Stimulated activated CD4-positive, alpha-beta T cell treated with anti-CD3 and anti-CD28 coated beads, Interleukin-4, amount 100 ng/mL, for 48 hours (primary cell): ENCODE data around the gene KCNG2.

Source experiments
- DNase-seq, 2 donors: peaks; one replicate each; pipeline ENCODE4 v3.0.0-alpha.2; 2020; ENCODE audit warnings: low read depth in 2 of 2

Gene KCNG2

DNA sequence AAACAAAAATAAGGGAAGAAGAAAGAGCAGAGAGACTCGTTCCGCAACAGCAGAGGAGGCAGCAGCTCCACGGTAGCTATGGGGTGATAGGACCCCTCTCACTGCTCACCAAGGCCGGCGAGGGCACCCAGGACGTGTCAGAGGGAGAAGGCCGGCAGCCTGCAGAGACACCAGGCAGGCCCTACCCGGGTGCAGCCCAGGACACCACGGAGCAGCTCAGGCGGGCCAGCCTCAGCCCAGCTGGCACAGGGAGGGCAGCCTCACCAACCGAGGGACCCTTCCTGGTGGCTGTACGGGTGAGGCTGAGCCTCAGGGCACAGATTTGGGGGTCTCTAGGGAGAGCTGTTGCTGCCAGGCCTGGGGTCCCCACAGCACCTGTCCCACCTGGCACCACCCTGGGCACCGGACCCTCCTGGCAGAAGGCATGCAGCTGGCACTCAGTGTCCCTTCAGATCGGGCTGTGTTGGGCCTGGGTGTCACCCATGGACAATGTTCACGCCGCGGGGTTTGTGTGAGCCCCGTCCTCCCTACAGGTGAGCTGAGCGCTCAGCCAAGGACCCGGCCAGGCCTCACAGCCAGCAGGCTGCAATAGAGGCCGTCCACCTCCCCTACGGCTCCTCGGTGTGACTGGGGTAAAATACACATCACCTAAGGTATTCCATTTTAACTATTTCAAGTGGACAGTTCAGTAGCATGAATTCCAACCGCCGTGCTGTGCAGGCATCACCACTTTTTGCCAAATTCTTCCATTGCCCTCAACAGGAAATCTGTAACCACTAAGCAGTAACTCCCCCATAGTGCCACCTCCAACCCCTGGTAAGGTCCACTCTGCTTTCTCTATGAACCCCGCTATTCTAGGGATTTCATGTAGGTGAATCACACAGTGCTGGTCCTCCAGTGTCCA is 21.6 kb downstream of the KCNG2 start:
- no peak for DNase-seq

DNA sequence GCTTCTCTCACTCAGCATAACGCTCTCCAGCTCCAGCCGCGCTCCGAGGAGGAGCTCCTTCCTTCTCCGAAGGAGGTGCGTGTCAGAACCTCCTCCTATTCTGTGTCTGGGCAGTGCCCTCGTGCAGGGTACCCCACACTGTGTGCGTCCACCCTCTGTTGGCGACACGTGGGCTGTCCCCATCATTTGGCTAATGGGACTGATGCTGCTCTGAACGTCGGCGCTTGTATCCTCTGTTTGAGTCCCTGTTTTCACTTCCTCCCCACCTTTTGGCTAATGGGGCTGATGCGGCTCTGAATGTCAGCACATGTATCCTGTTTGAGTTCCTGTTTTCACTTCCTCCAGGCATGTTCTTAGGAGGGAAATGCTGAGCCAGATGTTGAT is 22.2 kb downstream of the KCNG2 start:
- DNase-seq = no peak

DNA sequence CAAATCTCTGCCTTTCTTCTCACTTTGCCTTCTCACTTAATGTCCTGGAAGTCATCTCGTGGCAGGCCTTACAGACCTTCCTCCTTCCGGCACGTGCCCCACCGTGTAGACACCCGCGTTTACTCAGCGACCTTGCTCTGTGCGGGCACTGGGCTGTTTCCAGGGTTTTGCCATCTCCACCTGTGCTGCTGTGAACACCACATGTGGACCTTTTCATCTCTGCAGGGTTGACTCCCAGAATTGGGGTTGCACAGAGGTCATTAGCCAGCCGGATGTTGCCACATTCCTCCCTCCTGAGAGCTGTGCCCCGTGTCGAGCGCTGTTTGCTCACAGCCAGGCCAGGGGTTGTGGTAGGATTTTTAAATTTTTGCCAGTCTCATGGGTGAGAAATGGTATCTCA is 25.4 kb downstream of the KCNG2 start:
- DNase-seq = no peak

DNA sequence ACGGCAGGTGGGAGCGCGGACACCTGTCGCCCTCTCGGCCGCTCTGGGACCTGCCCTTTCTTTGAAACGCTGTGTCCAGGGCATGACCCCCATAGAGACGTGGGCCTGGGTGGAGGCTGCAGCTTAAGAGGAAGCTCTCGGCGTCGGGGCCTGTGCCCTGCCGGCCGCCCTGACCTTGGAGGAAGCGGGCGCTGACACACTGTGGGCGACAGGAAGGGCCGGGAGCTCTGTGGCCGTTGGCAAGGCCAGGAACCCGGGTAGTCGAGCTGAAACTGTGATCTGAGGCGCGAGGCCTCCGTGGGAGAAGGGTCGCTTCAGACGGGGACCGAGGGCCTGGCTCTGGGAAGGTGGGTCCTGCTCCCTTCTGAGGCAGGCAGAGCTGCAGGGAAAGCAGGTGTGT is 28.2 kb downstream of the KCNG2 start:
- DNase-seq = no peak

DNA sequence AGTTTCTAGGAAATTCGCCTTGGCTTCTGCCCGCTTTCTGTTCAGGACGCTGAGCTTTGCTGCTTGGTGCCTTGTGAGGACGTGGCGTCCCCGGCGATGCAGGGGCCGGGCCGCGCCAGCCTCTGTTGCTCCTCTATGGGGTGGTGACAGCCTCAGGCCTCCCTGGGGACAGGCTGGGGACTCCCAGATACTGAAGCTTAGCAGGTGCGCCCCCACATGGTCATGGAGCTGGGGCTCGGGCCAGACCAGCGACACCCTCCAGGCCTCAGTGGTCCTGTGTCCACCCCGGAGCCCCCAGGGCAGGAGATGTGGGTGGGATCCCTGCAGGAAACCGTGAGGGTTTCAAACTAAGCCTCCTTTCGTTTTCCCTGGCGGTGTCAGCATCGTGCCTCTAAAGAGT is 29.2 kb downstream of the KCNG2 start:
- DNase-seq = no peak

DNA sequence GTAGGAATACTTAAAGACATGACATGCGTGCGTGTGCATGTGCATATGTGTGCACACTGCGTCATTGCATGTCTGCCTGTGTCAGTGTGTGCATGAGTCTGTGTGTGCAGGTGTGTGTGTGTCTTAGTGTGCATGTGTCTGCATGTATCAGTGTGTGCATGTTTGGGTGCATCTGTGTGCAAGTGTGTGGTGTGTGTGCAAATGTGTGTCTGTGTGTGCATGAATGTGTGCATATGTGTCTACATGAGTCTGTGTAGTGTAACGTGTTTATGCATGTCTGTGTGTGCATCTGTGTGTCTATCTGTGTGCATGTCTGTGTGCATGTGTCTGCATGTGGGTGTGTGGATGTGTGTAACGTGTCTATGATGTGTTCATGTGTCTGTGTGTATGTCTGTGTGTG is 30.5 kb downstream of the KCNG2 start:
- DNase-seq = no peak

DNA sequence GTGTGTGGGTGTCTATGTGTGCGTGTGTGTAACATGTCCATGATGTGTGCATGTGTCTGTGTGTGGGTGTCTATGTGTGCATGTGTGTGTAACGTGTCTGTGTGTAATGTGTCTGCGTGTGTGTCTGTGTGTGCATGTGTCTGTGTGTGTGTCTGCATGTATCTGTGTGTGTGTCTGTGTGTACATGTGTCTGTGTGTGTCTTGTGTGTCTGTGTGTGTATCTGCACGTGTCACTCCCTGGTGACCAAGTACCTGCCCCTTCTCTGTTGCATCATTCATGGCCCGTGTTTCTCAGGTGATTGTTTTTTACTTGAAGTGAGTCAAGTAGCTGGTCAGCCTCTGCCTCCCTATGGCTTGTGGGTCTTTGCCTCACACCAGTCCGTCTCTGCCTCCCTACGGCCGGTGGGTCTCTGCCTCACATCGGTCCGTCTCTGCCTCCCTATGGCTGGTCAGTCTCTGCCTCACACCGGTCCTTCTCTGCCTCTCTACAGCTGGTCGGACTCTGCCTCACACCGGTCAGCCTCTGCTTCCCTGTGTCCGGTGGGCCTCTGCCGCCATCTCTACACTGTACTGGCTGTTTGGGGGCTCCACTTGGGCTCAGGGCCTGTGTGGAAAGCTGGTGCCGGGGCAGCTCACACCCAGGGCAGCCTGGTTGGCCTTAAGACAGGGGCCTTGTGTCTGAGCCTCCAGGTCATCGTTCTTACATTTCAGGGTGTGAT is 31.6 kb downstream of the KCNG2 start:
- no peak for DNase-seq

DNA sequence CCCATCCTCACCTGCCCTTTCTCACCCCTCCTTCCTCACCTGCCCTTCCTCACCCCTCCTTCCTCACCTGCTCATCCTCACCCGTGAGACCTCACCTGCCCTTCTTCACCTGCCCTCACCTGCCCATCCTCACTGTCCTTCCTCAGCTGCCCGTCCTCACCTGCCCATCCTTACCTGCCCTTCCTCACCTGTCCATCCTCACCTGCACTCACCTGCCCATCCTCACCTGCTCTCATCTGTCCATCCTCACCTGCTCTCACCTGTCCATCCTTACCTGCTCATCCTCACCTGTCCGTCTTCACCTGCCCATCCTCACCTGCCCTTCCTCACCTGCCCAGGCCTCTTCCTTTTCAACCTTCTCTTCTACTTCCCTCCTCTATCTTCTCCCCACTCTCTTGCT is 34.4 kb downstream of the KCNG2 start:
- no peak for DNase-seq

DNA sequence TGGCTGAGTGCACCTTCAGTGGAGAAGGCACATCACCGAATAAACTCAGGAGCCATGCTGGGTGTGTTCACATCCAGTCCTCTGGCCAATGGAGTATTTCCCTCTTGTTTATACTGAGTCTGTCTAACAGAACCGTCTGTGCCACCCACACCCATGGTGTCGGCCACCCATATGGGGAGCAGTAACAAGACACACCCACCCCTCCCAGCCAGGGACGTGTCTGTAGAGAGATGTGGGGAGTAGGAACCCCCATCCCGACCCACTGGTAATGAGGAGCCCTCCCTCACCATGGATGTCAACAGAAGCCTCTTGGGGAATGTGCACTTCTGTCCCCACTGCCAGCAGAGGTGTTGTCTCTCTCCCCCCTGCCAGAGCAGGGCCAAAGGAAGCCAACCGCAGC is 37.1 kb downstream of the KCNG2 start:
- DNase-seq = no peak

DNA sequence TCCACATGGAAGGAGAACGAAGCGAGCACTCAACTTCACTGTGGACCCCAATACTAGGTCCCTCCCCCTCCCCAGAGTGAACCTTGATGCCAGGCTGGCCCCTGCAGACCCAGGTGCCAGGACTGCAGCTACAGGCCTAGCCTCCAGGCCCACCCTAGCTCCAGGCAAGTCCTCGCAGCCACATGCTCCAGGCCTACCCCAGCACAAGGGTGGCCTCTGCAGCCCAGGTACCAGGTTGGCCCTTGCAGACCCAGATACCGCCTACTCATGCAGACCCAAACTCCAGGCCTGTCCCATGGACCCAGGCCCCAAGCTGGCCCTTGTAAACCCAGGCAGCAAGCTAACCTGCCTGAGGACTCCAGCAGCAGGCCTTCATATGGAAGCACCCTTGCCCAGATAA is 44.2 kb downstream of the KCNG2 start:
- no peak for DNase-seq

DNA sequence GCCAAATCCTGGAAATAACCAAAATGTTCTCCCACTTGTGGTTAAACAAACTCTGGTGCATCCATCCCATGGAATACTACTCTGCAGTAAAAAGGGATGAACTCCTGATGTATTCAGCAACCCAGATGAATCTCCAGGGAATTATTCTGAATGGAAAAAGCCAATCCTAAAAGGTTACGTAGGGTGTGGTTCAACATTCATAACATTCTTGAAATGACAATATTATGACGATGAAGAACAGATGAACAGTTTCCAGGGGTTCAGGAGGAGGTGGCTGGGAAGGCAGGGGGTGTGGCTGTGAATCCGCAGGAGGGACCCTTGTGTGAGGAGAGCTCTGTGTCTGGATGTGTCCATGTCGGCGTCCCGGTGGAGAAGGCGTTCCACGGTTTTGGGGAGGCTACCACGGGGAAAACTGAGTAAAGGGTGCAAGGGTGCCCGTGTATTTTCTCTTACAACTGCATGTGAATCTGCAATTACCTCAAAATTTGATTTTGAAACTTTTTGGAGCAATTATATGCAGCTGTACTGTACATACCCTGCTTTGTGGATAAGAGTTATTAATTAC is 47.3 kb downstream of the KCNG2 start:
- DNase-seq = no peak

DNA sequence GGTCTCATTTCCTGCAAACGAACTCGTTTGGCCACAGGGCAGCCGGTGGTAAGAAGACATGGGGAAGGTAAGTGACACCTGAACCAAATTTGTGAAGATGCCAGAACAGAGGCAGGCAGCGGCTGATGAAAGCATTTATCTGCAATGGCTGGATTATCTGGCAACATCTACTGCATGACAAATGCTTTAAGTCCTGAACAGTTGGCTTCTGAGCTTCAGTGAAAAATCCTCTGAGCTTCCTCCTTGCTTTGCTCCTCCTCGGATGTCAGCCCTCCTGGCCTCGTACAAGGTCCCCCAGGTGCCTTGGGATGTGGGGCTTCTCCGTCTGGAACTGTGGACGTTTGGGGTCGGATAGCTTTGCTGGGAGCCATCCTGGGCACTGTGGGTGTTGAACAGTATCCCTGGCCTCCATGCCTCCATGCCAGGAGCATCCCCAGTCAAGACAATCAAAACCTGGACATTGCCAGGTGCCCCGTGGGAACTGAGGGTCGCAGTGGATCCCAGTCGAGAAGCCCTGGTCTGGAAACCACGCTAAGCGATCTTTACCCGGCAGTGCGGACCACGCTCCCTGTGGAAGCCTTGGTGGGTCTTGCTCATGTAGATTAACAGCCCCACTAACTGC is 49.3 kb downstream of the KCNG2 start:
- DNase-seq = no peak

DNA sequence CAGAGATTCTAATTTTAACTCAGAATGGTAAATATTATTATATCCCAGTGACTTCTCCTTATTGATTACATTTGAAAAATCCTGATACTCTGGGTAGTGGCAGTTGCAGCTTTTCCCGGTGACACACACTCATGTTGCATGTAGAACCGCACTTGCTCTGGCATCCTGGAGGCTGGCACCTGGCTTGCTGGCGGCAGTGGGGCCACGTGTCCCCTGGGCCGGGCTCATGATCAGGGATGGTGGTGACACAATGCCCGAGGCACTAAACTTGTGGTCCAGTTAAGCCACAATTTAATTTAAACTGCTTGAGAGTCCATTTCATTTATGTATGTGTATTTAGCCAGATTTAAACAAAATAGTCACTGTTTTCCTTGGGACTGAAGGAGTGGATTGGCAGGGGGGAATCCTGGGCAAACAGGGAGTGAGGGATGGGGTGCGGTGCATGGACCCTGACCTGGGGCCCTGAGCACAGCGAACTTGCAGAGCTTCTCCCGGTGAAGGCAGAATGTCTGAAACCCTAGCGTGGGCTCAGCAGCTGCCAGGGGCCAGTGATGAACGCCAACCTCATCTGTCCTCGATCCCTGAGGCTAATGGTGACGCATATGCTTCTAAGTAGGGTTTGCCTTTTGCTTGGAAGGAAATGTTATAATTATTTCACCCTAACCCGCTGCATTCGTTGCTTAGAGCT is 50.0 kb downstream of the KCNG2 start:
- DNase-seq = no peak

DNA sequence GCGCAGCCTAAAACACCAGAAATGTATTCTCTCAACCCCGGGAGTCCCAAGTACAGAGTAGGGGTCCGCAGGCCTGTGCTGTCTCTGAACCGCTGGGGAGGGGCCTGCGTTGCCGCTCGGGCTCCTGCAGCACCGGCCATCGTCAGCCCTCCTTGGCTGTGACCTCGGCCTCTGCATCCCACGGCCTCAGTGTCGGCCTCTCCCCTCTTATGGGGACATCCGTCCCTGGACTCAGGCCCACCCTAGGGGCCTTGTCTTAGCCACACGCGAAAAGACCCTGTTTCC is 50.5 kb downstream of the KCNG2 start:
- no peak for DNase-seq

DNA sequence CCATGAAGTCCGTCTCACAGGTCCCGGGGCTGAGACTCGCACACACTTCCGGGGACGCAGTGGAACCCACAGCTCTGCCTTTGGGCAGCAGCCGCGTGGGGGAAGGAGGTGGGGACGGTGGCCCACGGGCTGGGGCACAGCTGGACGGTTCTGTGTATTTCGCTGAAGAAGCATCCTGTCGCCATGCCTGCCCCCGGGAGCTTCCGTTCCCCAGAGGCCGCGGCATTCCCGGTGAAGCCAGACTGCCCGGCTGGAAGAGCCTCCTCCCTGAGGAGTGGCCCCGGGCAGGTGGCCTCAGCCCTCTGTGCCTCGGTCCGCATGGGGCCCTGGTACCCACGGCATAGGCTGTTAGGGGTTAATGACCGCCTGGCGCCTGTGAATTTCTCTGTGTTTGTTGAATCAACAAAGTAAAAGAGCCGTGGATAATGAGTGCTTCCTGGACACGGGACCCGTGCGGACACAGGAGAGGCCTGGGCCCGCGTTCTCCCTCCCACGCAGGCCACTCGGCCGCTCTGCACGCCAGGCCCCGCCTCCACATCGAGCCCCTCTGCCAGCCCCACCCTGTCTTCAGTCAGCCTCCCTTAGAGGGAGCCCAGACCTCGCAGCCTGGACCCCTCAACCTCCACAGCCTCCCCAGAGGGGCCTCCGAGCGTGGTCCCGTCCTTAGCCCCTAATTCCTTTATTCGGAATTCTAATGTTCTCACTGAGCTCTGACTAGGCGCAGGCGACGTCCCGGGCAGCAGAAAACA is 51.0 kb downstream of the KCNG2 start:
- DNase-seq = no peak

DNA sequence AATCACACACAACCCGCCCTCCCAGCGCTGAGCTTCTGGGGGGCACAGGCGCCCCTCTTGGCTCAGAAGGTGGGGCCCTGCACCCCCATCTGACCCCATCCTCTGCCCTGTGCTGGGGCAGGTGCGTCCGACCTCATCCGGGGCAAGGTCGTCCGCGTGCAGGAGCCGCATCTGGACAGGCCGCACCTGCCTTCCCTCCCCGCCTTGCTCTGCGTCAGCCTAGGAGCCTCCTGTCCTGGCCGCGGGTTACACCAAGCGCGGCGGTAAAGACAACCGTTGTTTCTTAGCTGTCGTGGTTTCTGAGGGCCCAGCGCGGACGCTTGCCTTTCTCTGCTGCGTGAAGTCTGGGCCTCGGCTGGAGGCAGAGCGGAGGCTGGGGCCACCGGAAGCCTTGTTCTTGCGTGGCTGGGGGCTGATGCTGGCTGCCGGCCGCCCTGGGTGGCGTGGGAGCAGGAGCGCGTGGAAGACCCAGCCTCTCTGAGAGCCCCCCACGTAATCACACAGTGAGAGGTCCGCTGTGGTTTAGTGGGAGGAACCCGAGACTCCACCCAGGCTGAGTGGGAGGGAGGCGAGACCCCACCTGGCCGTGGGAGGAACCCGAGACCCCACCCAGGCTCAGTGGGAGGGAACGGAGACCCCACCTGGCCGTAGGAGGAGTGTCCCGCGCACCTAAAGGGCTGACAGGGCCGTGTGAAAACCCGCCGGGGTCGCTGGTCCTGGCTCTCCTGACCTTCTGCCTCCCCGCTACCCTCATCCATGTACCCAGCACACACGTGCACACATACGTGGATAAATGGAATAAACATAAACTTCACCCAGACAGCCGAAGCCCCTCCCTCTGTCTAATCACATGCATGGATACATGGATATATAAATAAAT is 51.8 kb downstream of the KCNG2 start:
- DNase-seq = no peak

DNA sequence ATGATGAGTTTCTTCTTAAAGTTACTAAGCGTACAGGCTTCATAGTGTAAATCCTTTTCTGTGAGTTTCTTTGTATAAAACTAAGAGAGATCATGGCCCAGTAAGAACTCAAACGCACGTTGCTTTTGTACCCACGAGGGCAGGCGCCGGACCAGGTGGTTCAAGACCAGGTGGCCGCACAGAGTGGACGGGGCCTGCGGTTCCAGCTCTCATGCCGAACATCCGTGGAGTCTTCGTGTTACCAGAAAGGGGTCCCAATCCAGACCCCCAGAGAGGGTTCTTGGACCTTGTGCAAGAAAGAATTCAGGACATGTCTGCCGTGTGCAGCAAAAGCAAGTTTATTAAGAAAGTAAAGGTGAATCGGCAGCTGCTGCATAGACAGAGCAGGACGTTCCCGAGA is 53.0 kb downstream of the KCNG2 start:
- no peak for DNase-seq

DNA sequence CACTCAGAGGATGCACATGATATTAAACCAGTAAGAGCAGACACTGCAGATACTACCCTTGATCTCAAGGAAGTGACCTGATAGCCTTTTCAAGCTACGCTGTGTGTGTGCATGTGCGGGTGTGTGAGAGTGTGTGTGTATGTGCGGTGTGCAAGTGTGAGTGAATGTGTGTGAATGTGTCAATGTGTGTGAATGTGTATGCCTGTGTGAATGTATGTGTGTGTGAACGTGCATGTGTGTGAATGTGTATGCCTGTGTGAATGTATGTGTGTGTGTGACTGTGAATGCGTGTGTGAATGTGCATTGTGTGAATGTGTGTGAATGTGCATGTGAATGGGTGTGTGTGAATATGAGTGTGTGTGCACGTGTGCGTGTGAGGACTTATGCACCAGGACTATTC is 53.8 kb downstream of the KCNG2 start:
- DNase-seq = no peak

DNA sequence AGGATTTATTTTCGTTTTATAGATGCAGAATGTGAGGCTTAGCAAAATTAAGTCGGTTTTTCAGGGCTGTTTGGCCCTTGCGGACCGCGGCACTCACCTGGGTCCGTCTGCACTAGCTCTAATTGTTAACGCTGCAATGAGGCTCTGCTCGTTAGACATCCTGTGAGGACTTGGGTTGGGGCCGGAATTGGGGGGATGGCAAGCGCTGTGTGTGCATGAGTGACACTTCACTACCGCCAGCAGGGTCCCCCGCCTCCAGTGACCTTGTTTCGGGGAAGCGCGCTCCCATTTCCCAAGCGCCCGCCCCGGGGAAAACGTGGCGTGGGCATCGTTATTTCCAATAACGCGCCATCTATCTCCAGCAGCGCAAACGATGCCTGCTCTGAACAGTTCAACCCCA is 54.2 kb downstream of the KCNG2 start:
- no peak for DNase-seq

DNA sequence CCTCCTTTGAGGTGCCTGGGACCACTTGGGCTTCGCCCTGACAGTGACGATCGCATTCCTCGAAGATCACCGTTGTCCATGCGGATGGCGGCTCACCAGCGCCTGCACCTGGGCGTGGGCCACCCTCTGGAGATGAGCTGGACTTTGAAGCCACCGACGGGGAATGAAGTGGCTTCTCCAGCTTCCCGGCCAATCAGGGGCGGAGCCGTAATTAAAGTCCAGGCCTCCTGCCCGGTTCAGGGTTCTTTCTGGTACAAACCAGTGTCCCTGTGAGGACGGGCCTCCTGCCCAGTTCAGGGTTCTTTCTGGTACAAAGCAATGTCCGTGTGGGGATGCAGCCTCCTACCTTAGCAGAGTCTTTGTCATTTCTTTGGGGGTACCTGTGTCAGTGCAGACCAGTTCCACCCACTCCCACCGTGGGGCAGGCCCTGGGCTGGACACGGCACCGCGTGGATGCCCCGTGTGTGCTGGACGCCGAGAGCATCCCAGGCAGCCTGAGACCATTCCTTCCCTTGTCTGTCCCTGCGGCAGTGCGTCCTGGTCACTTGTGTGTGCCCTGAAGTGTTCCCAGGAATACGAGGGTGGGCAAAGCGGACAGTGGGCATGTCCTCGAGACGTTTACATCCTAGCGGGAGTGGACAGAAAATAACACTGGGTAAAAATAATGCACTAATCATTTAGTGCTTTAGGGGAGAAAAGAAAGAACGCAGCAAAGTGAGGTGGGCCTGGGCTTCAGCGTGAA is 55.0 kb downstream of the KCNG2 start:
- no peak for DNase-seq
